Upper lobe of left lung (tissue), 6 donors: ENCODE data around the gene CYP24A1. TPM values are rescaled to one million over a fixed set of nuclear protein-coding genes. Genes with fewer than 3 reads are reported as not detected.

Source experiments
- ATAC-seq, 2 donors: fragments of 200-7000 bp; cut with Tn5 transposase; one replicate each; pipeline ENCODE4 v1.9.1; 2022; ENCODE audit warnings: mild to moderate bottlenecking in 2 of 2, moderate library complexity in 2 of 2; ENCODE audit not compliant: low FRiP score in 2 of 2
- DNase-seq, 2 donors: peaks; one replicate each; pipeline ENCODE4 v3.0.0-alpha.2; 2019 to 2020
- H3K27ac ChIP-seq, 4 donors: fragments of 200-600 bp; sonication (generic); one replicate each; pipeline ENCODE4 v1.5.1; 2016 to 2019
- H3K27me3 ChIP-seq, 4 donors: fragments of 200-600 bp; sonication (generic); one replicate each; pipeline ENCODE4 v1.5.1; 2017 to 2019
- H3K36me3 ChIP-seq, 4 donors: fragments of 200-600 bp; sonication (generic); one replicate each; pipeline ENCODE4 v1.5.1; 2016 to 2019
- H3K4me1 ChIP-seq, 4 donors: fragments of 200-600 bp; sonication (generic); one replicate each; pipeline ENCODE4 v1.5.1; 2018 to 2019
- H3K4me3 ChIP-seq, 4 donors: fragments of 200-600 bp; sonication (generic); one replicate each; pipeline ENCODE4 v1.5.1; 2017 to 2019; ENCODE audit warnings: mild to moderate bottlenecking in 2 of 4, moderate library complexity in 1 of 4
- H3K9me3 ChIP-seq, 4 donors: fragments of 200-600 bp; sonication (generic); one replicate each; pipeline ENCODE4 v1.5.1; 2018 to 2019
- CTCF ChIP-seq, 6 experiments: fragments of 450-650 bp in 4 of 6; fragments of 200-600 bp in 2 of 6; sonication (generic) in 2 of 6; IDR thresholded peaks; one replicate each; pipeline ENCODE4 v1.5.1; 2016 to 2019; ENCODE audit warnings: antibody characterized with exemption in 6 of 6
- EP300 ChIP-seq, 4 donors: sonication (generic); formaldehyde crosslinking; IDR thresholded peaks; one replicate each; pipeline ENCODE4 v1.5.1; 2017; ENCODE audit warnings: antibody characterized with exemption in 4 of 4, control low read depth in 2 of 4
- POLR2A ChIP-seq, 4 donors: fragments of 450-650 bp; IDR thresholded peaks; one replicate each; pipeline ENCODE4 v1.5.1; 2016 to 2017; ENCODE audit warnings: antibody characterized with exemption in 4 of 4, mild to moderate bottlenecking in 2 of 4
- POLR2AphosphoS5 ChIP-seq, 2 donors: sonication (generic); formaldehyde crosslinking; IDR thresholded peaks; one replicate each; pipeline ENCODE4 v1.5.1; 2017; ENCODE audit warnings: antibody characterized with exemption in 2 of 2
- WGBS, 2 donors: methylation state at CpG; one replicate each; pipeline ENCODE4 v1.1.5; 2017 to 2018; 5-methylcytosine and 5-hydroxymethylcytosine counted together
- total RNA-seq, 6 donors: library from RNA; depleted of rRNA in 4 of 6; stranded (reverse); fragments of >200 nt in 4 of 6; gene quantifications; one replicate each; pipeline versions ENCODE4 v1.1.0 to v1.2.1, GENCODE V29; 2016 to 2021
- donor health status: DM: no; HTN: no; CAD: no; lungs with moderate emphysema.
- donor health status: DM: no; HTN: yes; CAD: no; lungs with severe emphysema.

The CYP24A1 gene
- total RNA-seq, 6 donors from 2014 or later: 0.13 to 31.0 (median 0.61) TPM; not detected in 1

GRCh38 chr20:54161008-54161820, 12.6 kb downstream of the CYP24A1 start:
- WGBS, 2 donors: 77 to 85% methylated on average over 9 of the region's 9 CpGs
- no peaks in the 10 kb centered on the region for H3K36me3 ChIP-seq
- ATAC-seq: no peak
- H3K9me3 ChIP-seq: no peaks in the 10 kb centered on the region
- H3K4me1 ChIP-seq: no peaks in the 10 kb centered on the region
- H3K27me3 ChIP-seq: no peaks in the 10 kb centered on the region
- H3K27ac ChIP-seq: no peak overlapping the region
- no peak overlapping the region for H3K4me3 ChIP-seq
- no peak for DNase-seq
- no peak for TF ChIP-seq POLR2A (IDR thresholded peaks at IDR 0.05)
- TF ChIP-seq CTCF (IDR thresholded peaks at IDR 0.05): no peak
- no peak for TF ChIP-seq EP300 (IDR thresholded peaks at IDR 0.05)
- no peak for TF ChIP-seq POLR2AphosphoS5 (IDR thresholded peaks at IDR 0.05)

- Histone ChIP-seq H3K27me3 (no peaks in the 10 kb centered on the region), H3K4me1 (no peaks in the 10 kb centered on the region)
These were observed 13.4 kb downstream of the CYP24A1 start for GRCh38 chr20:54160065-54161007.

GRCh38 chr20:54158856-54159418, 14.8 kb downstream of the CYP24A1 start:
- TF ChIP-seq POLR2A (IDR thresholded peaks at IDR 0.05) (no peak), EP300 (IDR thresholded peaks at IDR 0.05) (no peak), CTCF (IDR thresholded peaks at IDR 0.05) (no peak), POLR2AphosphoS5 (IDR thresholded peaks at IDR 0.05) (no peak)
- Histone ChIP-seq H3K4me3 (no peak overlapping the region), H3K27ac (no peak overlapping the region), H3K27me3 (no peaks in the 10 kb centered on the region), H3K9me3 (no peaks in the 10 kb centered on the region), H3K4me1 (no peaks in the 10 kb centered on the region), H3K36me3 (no peaks in the 10 kb centered on the region)
- WGBS, 2 donors: 84 to 86% methylated on average over 8 of the region's 8 CpGs
- ATAC-seq: no peak
- DNase-seq: no peak

More at GRCh38 chr20:54160065-54161007, 13.4 kb downstream of the CYP24A1 start:
- no peaks in the 10 kb centered on the region for H3K9me3 ChIP-seq
- H3K36me3 ChIP-seq: no peaks in the 10 kb centered on the region
- ATAC-seq (no peak), DNase-seq (no peak)
- 71 to 72% methylated on average over 7 of the region's 7 CpGs for WGBS, 2 donors
- TF ChIP-seq EP300 (IDR thresholded peaks at IDR 0.05) (no peak), POLR2A (IDR thresholded peaks at IDR 0.05) (no peak), CTCF (IDR thresholded peaks at IDR 0.05) (no peak), POLR2AphosphoS5 (IDR thresholded peaks at IDR 0.05) (no peak)
- no peak overlapping the region for H3K4me3 ChIP-seq
- no peak overlapping the region for H3K27ac ChIP-seq

GRCh38 chr20:54158226-54158625, 15.6 kb downstream of the CYP24A1 start:
- H3K27me3 ChIP-seq: no peaks in the 10 kb centered on the region
- DNase-seq: no peak
- TF ChIP-seq POLR2AphosphoS5 (IDR thresholded peaks at IDR 0.05): no peak
- TF ChIP-seq EP300 (IDR thresholded peaks at IDR 0.05): no peak
- no peak for TF ChIP-seq POLR2A (IDR thresholded peaks at IDR 0.05)
- no peak for TF ChIP-seq CTCF (IDR thresholded peaks at IDR 0.05)
- H3K4me1 ChIP-seq: no peaks in the 10 kb centered on the region
- H3K9me3 ChIP-seq: no peaks in the 10 kb centered on the region
- H3K36me3 ChIP-seq: no peaks in the 10 kb centered on the region
- H3K27ac ChIP-seq: no peak overlapping the region
- WGBS, 2 donors: 73 to 78% methylated on average over 3 of the region's 3 CpGs
- no peak for ATAC-seq
- H3K4me3 ChIP-seq: no peak overlapping the region
